B cell (primary cell): ENCODE results near the gene DGKQ. TPM values are rescaled to one million over a fixed set of nuclear protein-coding genes. Genes with fewer than 3 reads are reported as not detected.
A peak's percentile ranks its signal among the peaks of the same experiment; 100 is the strongest.

ENCODE experiments used
- ATAC-seq: fragments of 200-7000 bp; cut with Tn5 transposase; one replicate; pipeline ENCODE4 v1.10.0; 2021; ENCODE audit warnings: low read depth, mild to moderate bottlenecking, moderate number of reproducible peaks, moderate library complexity
- CTCF ChIA-PET: fragments of 350-600 bp; sonication (Branson Sonifier 250); formaldehyde crosslinking; loops from one replicate; lab custom pipeline; 2021; ENCODE audit warnings: antibody characterized with exemption, inconsistent platforms; lab: Charles Lee
- POLR2A ChIA-PET: fragments of 350-600 bp; sonication (Branson Sonifier 250); formaldehyde crosslinking; loops from one replicate; lab custom pipeline; 2021; ENCODE audit warnings: antibody characterized with exemption; lab: Charles Lee
- DNase-seq: peaks from one replicate; pipeline ENCODE4 v3.0.0; 2013
- H2AFZ ChIP-seq: 2 replicates; pipeline ENCODE4 v1.6.1; 2012; ENCODE audit warnings: mild to moderate bottlenecking, low read depth, low read length; ENCODE audit not compliant: insufficient read depth, poor library complexity, severe bottlenecking
- H3K27ac ChIP-seq, 2 donors: 1 replicate in 1 of 2; 2 replicates in 1 of 2; pipeline ENCODE4 v1.5.1; 2012 to 2013; ENCODE audit warnings: low read length in 2 of 2, mild to moderate bottlenecking in 2 of 2, moderate library complexity in 1 of 2
- H3K27me3 ChIP-seq, 4 experiments: fragments of 200-600 bp in 1 of 4; sonication (generic) in 1 of 4; replicated peaks in 1 of 4; 1 replicate in 2 of 4; 2 replicates in 2 of 4; pipeline versions ENCODE4 v1.6.1 to v1.7.0; 2013 to 2016; ENCODE audit warnings: low read length in 3 of 4, mild to moderate bottlenecking in 2 of 4, mixed read lengths in 1 of 4, moderate library complexity in 1 of 4; ENCODE audit not compliant: insufficient read depth in 4 of 4, control insufficient read depth in 3 of 4; ENCODE audit errors: control extremely low read depth in 1 of 4
- H3K36me3 ChIP-seq, 2 experiments: replicated peaks in 1 of 2; 1 replicate in 1 of 2; 2 replicates in 1 of 2; pipeline versions ENCODE4 v1.6.1 to v1.7.1; 2013; ENCODE audit warnings: low read length in 1 of 2; ENCODE audit not compliant: insufficient read depth in 2 of 2, control insufficient read depth in 1 of 2; ENCODE audit errors: control extremely low read depth in 1 of 2, extremely low read depth in 1 of 2
- H3K4me1 ChIP-seq, 2 donors: fragments of 200-600 bp in 1 of 2; sonication (generic) in 1 of 2; 1 replicate in 1 of 2; 2 replicates in 1 of 2; pipeline versions ENCODE4 v1.5.1 to v1.6.1; 2013 to 2017; ENCODE audit warnings: low read length in 2 of 2; ENCODE audit not compliant: control insufficient read depth in 2 of 2, insufficient read depth in 2 of 2
- H3K4me2 ChIP-seq: replicated peaks from 2 replicates; pipeline ENCODE3; 2012; ENCODE audit warnings: mild to moderate bottlenecking, low read depth, low read length; ENCODE audit not compliant: poor library complexity, severe bottlenecking
- H3K4me3 ChIP-seq, 5 experiments: fragments of 200-600 bp in 1 of 5; sonication (generic) in 1 of 5; 1 replicate in 3 of 5; 2 replicates in 2 of 5; pipeline versions ENCODE4 v1.5.1 to v1.7.0; 2011 to 2016; ENCODE audit warnings: low read length in 4 of 5, mild to moderate bottlenecking in 4 of 5, low read depth in 2 of 5, control low read depth in 1 of 5, moderate library complexity in 1 of 5; ENCODE audit not compliant: insufficient read depth in 1 of 5; ENCODE audit errors: control extremely low read depth in 1 of 5, extremely low read depth in 1 of 5
- H3K79me2 ChIP-seq: fragments of 200-600 bp; sonication (generic); one replicate; pipeline ENCODE4 v1.6.0; 2016; ENCODE audit warnings: low read length; ENCODE audit not compliant: control insufficient read depth, insufficient read depth
- H3K9ac ChIP-seq: fragments of 200-600 bp; sonication (generic); 2 replicates; pipeline ENCODE4 v1.6.1; 2017; ENCODE audit warnings: mild to moderate bottlenecking, low read length, moderate library complexity
- H3K9me3 ChIP-seq, 3 donors: one replicate each; pipeline versions ENCODE4 v1.6.1 to v1.7.1; 2013; ENCODE audit warnings: low read length in 2 of 3; ENCODE audit not compliant: control insufficient read depth in 2 of 3, insufficient read depth in 1 of 3; ENCODE audit errors: control extremely low read depth in 1 of 3
- H4K20me1 ChIP-seq: 2 replicates; pipeline ENCODE4 v1.6.0; 2012; ENCODE audit warnings: mild to moderate bottlenecking, low read length; ENCODE audit not compliant: insufficient read depth, control insufficient read depth, poor library complexity, severe bottlenecking
- H3K27ac Mint-ChIP-seq: one replicate; pipeline ENCODE4 v1.8.0; 2021; ENCODE audit warnings: mixed read lengths
- H3K27me3 Mint-ChIP-seq: one replicate; pipeline ENCODE4 v1.8.0; 2021; ENCODE audit warnings: mixed read lengths
- H3K4me1 Mint-ChIP-seq: one replicate; pipeline ENCODE4 v1.8.0; 2021; ENCODE audit warnings: mixed read lengths
- H3K4me3 Mint-ChIP-seq: one replicate; pipeline ENCODE4 v1.8.0; 2021; ENCODE audit warnings: mixed read lengths
- H3K9me3 Mint-ChIP-seq: one replicate; pipeline ENCODE4 v1.8.0; 2022; ENCODE audit warnings: mixed read lengths; ENCODE audit not compliant: insufficient read depth
- CTCF ChIP-seq: fragments of 200-600 bp; IDR thresholded peaks from one replicate; pipeline ENCODE4 v1.8.0; 2022; ENCODE audit warnings: antibody characterized with exemption, mild to moderate bottlenecking
- EZH2 ChIP-seq: IDR thresholded peaks from 2 replicates; pipeline ENCODE4 v1.6.1; 2012; ENCODE audit warnings: borderline replicate concordance, low read depth, mild to moderate bottlenecking, moderate library complexity, low read length; ENCODE audit not compliant: insufficient read depth, poor library complexity, severe bottlenecking
- WGBS: methylation state at CpG from one replicate; pipeline ENCODE4 v1.1.5; 2013; ENCODE audit warnings: missing lambda C conversion rate; ENCODE audit not compliant: insufficient coverage; 5-methylcytosine and 5-hydroxymethylcytosine counted together
- intact Hi-C: fragments of 100-400 bp; cut with micrococcal nuclease; formaldehyde crosslinking; loops from one replicate; pipeline ENCODE4 v1.10.0; 2022
- polyA plus RNA-seq: library from polyadenylated mRNA; depleted of rRNA; stranded (reverse); fragments of >200 nt; gene quantifications from 2 replicates; pipeline ENCODE4 v1.2.3, GENCODE V29; 2012
- total RNA-seq, 2 donors: library from RNA; stranded (reverse); fragments of 120-200 nt in 1 of 2; gene quantifications; 1 replicate in 1 of 2; 2 replicates in 1 of 2; pipeline versions ENCODE4 v1.2.3 to v1.2.4, GENCODE V29; 2013 to 2022

DGKQ gene
- total and polyA plus RNA-seq, 2 donors (not counting 1 experiment from before 2014, with no cell fraction given): 22.6 to 30.4 TPM

DNA sequence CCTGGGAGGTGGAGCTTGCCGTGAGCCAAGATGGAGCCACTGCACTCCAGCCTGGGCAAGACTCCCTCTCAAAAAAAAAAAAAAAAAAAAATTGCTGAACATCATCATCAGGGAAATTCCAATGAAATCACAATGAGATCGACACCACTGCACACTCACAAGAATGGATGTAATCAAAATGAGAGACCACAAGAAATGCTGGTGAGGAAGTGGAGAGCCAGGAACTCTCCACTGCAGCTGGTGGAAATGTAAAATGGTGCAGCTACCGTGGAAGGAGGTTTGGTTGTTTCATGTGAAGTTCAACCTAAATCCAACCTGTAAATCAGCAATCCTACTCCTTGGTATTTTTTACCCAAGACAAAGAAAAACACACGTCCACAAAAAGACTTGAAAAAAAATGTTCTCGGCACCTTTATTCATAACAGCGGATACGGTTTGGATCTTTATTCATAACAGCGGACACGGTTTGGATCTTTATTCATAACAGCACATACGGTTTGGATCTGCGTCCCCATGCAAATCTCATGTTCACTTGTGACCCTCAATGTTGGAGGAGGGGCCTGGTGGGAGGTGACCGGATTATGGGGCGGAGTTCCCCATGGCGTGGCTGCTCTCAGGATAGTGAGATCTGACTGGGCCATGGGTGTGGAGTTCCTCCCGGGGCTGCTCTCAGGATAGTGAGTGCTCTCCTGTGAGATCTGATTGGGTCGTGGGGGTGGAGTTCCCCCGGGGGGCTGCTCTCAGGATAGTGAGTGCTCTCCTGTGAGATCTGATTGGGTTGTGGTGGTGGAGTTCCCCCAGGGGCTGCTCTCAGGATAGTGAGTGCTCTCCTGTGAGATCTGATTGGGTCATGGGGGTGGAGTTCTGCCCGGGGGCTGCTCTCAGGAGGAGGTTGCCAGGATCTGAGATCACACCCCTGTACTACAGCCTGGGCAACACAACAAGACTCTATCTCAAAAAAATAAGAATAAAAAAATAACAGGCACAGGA, 49.0 kb downstream of the DGKQ start:
- Histone ChIP-seq H3K4me2 (peak overlapping the region; percentile 31), H4K20me1 (peaks cover 91% of the 10 kb centered on the region), H3K4me1 (peaks cover 62 to 77% of the 10 kb centered on the region in 2 donors), H3K79me2 (peaks cover 74% of the 10 kb centered on the region), H3K27ac (peak overlapping the region; percentile 89 to 93), H3K4me3 (no peak overlapping the region), H3K9ac (no peak overlapping the region), H2AFZ (no peak overlapping the region), H3K36me3 (peaks cover 0 to 14% of the 10 kb centered on the region in 2 experiments), H3K9me3 (peaks cover 0 to 10% (median 0%) of the 10 kb centered on the region in 3 donors), H3K27me3 (no peaks in the 10 kb centered on the region)
- Mint-ChIP-seq H3K27ac (peak overlapping the region; percentile 77), H3K4me3 (peak overlapping the region; percentile 51), H3K4me1 (peaks cover 71% of the 10 kb centered on the region), H3K9me3 (no peaks in the 10 kb centered on the region), H3K27me3 (no peaks in the 10 kb centered on the region)
- intact Hi-C loops: loop anchor here (5.0 kb wide), 2 partner anchors 428 to 587 kb away; partner anchors contain the start of gene ZNF141
- peak; percentile 22 for ATAC-seq
- ChIA-PET CTCF (interaction anchor here (3.2 kb wide), 1 partner anchor 7 kb away, joined by 11 read pairs; the partner anchor contains the start of genes GAK and TMEM175), POLR2A (interaction anchor here (0.7 to 3.4 kb wide), 4 partner anchors 8 to 156 kb away, joined by 3 to 25 read pairs (median 6); partner anchors contain the start of genes GAK and TMEM175)
- 74% methylated on average over 12 of the region's 18 CpGs for WGBS
- TF ChIP-seq EZH2: no peak
- TF ChIP-seq CTCF: no peak
- peak; percentile 60 for DNase-seq
